ENCODE measurements around the gene PPP2R3A. TPM values are rescaled to one million over a fixed set of nuclear protein-coding genes. Genes with fewer than 3 reads are reported as not detected.

Gene PPP2R3A
- total RNA-seq, 1 donor from 2014 or later: 35.0 TPM

DNA sequence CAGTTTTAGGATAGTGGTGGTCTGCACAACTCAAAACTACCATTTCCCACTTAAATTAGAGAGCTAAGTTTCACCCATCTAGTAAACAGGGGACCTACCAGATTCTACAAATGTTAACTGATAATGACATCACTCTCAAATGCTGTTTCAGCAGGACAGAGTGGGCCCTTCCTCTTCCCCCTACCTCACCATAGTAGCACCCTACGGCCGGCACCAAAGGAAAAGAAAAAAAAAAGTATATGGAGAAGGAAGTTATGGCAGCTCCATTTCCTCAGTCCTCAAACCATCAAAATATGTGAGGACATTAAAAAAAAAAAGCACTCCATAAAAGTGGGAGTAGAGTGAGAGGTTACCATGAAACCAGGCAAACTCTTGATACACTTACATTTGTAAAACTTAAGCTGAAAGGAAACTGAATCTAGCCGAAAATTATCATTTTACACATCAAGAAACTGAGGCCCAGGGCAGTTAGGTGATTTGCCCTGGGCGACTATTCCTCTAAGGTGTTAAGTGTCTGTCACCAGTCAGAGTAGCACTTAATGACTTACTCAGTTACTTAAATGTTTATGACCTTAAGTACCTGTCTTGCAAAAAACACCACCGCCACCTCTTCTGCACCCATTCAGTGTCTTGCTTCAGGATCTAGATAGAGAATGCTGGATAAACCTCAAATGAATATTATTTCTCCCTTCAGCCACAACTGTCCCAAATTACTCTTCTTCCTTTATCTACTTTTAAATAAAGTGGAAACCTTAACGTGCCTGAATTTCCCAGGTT, 227.9 kb downstream of the PPP2R3A start:
- TF ChIP-seq, protein P1, sequence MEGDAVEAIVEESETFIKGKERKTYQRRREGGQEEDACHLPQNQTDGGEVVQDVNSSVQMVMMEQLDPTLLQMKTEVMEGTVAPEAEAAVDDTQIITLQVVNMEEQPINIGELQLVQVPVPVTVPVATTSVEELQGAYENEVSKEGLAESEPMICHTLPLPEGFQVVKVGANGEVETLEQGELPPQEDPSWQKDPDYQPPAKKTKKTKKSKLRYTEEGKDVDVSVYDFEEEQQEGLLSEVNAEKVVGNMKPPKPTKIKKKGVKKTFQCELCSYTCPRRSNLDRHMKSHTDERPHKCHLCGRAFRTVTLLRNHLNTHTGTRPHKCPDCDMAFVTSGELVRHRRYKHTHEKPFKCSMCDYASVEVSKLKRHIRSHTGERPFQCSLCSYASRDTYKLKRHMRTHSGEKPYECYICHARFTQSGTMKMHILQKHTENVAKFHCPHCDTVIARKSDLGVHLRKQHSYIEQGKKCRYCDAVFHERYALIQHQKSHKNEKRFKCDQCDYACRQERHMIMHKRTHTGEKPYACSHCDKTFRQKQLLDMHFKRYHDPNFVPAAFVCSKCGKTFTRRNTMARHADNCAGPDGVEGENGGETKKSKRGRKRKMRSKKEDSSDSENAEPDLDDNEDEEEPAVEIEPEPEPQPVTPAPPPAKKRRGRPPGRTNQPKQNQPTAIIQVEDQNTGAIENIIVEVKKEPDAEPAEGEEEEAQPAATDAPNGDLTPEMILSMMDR (IDR thresholded peaks at IDR 0.05; ENCODE audit: unreplicated experiment): no peak
- Mint-ChIP-seq H3K9me3 (ENCODE audit: low read depth) (no peaks in the 10 kb centered on the region), H3K4me3 (ENCODE audit: low read depth) (peak overlapping the region; percentile 98), H3K4me1 (ENCODE audit: low read depth) (peaks cover 41% of the 10 kb centered on the region), H3K27me3 (no peaks in the 10 kb centered on the region), H3K36me3 (ENCODE audit: insufficient read depth) (peaks cover 2% of the 10 kb centered on the region), H3K27ac (peak overlapping the region; percentile 98)
- no peak for DNase-seq (ENCODE audit: low spot score, unreplicated experiment)

DNA sequence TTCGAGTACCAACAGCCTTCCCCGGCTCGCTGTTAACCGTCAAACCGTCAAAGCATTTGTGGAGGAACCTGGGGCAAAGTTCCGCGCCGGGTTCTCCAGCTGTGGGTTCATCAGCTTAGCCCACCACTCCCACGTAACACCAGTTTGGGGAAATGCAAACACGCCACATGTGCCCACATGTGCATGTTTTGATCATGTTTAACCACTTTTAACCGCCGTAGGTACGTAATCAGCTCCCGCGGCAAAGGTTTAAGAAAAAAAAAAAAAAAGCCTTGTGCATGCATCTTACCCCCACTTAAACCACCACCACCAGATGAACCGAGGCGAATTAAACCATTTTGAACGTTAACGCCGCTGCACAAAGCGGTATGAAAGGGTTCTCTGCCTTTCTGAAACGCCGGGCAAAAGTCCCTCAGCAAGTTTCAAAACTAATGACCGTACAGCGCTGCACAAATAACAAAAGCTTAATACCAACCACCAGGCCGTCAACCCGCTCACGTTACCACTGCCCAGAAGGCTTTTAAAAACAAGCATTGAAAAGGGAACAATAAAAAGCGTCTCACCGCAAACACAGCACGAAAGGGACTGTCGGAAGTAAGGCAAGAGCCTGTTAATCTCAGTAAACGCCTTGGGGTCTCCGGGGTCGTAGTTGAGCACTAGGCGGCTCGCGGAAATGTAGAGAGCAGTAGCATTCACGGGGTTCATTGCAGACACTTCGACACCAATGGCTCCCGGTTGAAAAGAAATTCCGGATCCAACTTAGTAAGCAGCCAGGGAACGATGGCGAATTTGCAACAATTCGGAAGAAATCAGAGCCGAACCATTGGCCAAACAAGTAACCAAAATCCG, 229.1 kb downstream of the PPP2R3A start:
- Mint-ChIP-seq H3K27me3 (no peaks in the 10 kb centered on the region), H3K4me1 (ENCODE audit: low read depth) (peaks cover 37% of the 10 kb centered on the region), H3K9me3 (ENCODE audit: low read depth) (no peaks in the 10 kb centered on the region), H3K27ac (peak overlapping the region; percentile 98), H3K4me3 (ENCODE audit: low read depth) (peak overlapping the region; percentile 98), H3K36me3 (ENCODE audit: insufficient read depth) (peaks cover 2% of the 10 kb centered on the region)
- DNase-seq (ENCODE audit: low spot score, unreplicated experiment): no peak
- TF ChIP-seq, protein P1 (IDR thresholded peaks at IDR 0.05; ENCODE audit: unreplicated experiment): no peak

DNA sequence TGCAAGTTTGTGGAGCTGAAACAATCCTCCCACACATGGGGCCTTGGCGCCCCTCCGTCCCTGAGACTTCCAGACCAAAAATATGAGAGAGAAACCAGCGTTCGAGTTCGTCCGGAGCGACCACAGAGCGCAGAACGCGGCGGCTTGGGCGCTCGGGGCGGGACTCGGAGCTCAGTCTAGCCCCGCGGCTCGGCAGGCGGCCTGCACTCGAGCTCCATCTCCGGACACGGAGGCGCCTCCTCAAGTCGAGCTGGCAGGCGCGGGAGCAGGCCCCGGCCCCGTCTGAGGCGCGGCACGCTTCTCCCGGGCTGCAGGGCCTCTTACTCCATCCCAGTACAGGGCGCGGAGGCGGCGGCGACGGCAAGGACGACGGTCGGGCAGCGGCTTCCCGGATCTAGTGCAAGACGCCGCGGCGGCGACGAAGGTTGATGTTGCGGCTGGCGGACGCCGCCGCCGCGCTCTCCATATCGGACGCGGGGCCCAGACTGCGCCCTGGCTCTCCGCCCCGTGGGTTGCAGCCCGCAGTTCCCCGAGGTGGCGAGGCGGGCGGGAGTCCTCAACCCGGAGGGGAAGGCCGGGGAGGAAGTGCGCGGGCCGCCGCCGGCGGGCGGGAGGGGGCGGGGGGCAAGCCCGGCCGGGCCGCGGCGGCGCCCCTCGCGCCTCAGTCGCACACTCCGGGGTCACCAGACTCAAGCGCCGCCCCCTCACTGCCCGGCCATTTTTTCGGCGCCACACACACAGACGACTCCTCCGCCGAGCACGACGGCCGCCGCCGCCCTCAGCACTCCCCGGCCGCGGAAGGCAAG, 229.9 kb downstream of the PPP2R3A start:
- peaks cover 2% of the 10 kb centered on the region for H3K36me3 Mint-ChIP-seq (ENCODE audit: insufficient read depth)
- no peaks in the 10 kb centered on the region for H3K27me3 Mint-ChIP-seq
- H3K4me3 Mint-ChIP-seq (ENCODE audit: low read depth): peak overlapping the region; percentile 98
- DNase-seq (ENCODE audit: low spot score, unreplicated experiment): peak; percentile 61
- TF ChIP-seq, protein P1 (IDR thresholded peaks at IDR 0.05; ENCODE audit: unreplicated experiment): no peak
- peaks cover 37% of the 10 kb centered on the region for H3K4me1 Mint-ChIP-seq (ENCODE audit: low read depth)
- no peaks in the 10 kb centered on the region for H3K9me3 Mint-ChIP-seq (ENCODE audit: low read depth)
- peak overlapping the region; percentile 99 for H3K27ac Mint-ChIP-seq

DNA sequence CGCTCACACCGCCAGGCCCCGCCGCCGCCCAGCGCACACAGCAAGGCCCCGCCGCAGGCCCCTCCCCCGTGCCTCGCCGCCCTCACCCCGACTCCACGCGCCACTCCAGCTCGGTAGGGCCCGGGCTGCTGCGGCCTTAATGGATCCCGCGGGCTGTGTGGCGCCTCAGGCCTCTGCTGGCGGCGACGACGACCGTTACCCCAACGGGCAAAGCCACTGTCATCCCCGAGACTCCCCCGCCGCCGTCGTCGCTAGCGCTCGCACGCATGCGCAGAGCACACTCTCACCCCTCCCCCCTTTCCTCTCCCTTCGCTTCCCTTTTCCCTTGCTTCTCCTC, 230.5 kb downstream of the PPP2R3A start, which contains the start of gene MSL2:
MSL2 (minus strand) TSS at position 272 of the 337 bp plus-strand sequence. CDS start 1,222 bp downstream, outside the sequence.
- TF ChIP-seq, protein P1 (IDR thresholded peaks at IDR 0.05; ENCODE audit: unreplicated experiment): no peak
- Mint-ChIP-seq H3K27me3 (no peaks in the 10 kb centered on the region), H3K27ac (peak within 1 kb of the TSS; percentile 99), H3K9me3 (ENCODE audit: low read depth) (no peaks in the 10 kb centered on the region), H3K4me3 (ENCODE audit: low read depth) (peak within 1 kb of the TSS; percentile 98), H3K4me1 (ENCODE audit: low read depth) (peaks cover 37% of the 10 kb centered on the region), H3K36me3 (ENCODE audit: insufficient read depth) (peaks cover 2% of the 10 kb centered on the region)
- DNase-seq (ENCODE audit: low spot score, unreplicated experiment): no peak
